ENCODE measurements around the gene ASAP3. TPM values are rescaled to one million over a fixed set of nuclear protein-coding genes. Genes with fewer than 3 reads are reported as not detected.
A peak's percentile ranks its signal among the peaks of the same experiment; 100 is the strongest.

The ASAP3 gene
- total and polyA plus RNA-seq, 2 experiments from 2014 or later = 13.9 to 27.3 TPM

DNA sequence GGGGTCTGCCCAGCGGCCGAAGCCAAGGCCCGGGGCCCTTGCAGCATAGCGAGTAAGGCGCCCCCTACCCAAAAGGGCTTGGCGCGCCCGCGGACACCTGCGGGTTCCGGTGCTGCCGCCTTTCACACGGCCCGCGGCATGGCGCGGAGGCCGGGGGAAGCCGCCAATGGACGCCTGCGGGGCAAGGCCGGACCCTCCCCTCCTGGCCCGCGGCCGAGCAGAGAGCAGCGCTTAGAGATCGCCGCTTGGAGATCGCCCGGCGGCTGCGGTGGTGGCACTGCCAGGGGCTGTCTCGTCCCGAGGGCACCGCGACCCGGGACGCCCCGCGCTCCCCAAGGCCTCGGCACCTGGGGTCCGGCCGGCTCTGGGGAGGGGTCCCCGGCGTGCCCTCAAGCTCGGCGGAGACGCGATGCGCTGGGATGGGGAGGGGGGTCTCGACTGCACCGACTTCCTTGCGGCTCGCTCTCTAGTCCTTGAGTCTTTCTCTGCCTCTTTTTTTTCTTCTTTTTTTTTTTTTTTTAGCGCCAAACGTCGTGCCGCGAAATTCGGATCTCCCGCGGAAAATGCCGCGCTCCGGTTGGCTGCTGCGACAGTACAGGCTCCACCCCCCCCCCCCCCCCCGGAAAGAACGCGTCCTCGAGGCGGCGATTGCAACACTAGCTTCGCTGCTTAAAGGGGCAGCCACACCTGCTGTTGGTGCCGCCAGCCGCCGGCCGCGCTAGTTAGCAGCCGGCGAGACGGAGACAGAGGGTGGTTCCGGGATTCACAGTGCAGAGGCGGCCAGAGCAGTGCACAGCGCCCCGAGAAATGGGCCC is 47.0 kb upstream of the ASAP3 start, which contains the start of gene E2F2:
Gene E2F2, minus strand, starts transcription at position 487 of the 815 bp plus-strand sequence. Its CDS starts 440 bp downstream, at position 47.
- no peaks in the 10 kb centered on the region for H3K79me2 ChIP-seq (ENCODE audit: insufficient read depth)
- H3K27me3 ChIP-seq (replicated peaks; ENCODE audit: insufficient read depth) = no peaks in the 10 kb centered on the region
- DNase-seq = peak; percentile 95
- H3F3A ChIP-seq (ENCODE audit: insufficient read depth) = peaks cover 19% of the 10 kb centered on the region
- peak within 1 kb of the TSS; percentile 75 for H3K4me3 ChIP-seq
- no peaks in the 10 kb centered on the region for H4K20me1 ChIP-seq (ENCODE audit: insufficient read depth)
- H3K4me2 ChIP-seq (ENCODE audit: unreplicated experiment) = peak within 1 kb of the TSS; percentile 91
- H3K9me2 ChIP-seq (ENCODE audit: insufficient read depth) = no peaks in the 10 kb centered on the region
- peak within 1 kb of the TSS; percentile 91 for H2AFZ ChIP-seq
- no peak within 1 kb of the TSS for H3K27ac ChIP-seq
- H3K36me3 ChIP-seq (ENCODE audit: low read depth) = no peaks in the 10 kb centered on the region
- no peak for TF ChIP-seq EZH2 (IDR thresholded peaks at IDR 0.05; ENCODE audit: insufficient read depth, poor library complexity, severe bottlenecking)
- TF ChIP-seq EZH2phosphoT487 (IDR thresholded peaks at IDR 0.05; ENCODE audit: insufficient read depth, low read depth) = no peak
- in situ Hi-C loops (cut with MboI) = no loop called here
- H3K9ac ChIP-seq = peak within 1 kb of the TSS; percentile 70
- 1% methylated on average over 50 to 51 of the region's 85 CpGs for WGBS, 2 experiments (ENCODE audit: low coverage in 1 of 2, low lambda C conversion rate in 2 of 2, missing lambda C conversion rate in 2 of 2)
- H3K4me1 ChIP-seq (ENCODE audit: insufficient read depth) = 0 out of 2 replicates have a peak, but pooled peaks cover 3% of the 10 kb centered on the region
- no peaks in the 10 kb centered on the region for H3K9me3 ChIP-seq (ENCODE audit: low read depth)

DNA sequence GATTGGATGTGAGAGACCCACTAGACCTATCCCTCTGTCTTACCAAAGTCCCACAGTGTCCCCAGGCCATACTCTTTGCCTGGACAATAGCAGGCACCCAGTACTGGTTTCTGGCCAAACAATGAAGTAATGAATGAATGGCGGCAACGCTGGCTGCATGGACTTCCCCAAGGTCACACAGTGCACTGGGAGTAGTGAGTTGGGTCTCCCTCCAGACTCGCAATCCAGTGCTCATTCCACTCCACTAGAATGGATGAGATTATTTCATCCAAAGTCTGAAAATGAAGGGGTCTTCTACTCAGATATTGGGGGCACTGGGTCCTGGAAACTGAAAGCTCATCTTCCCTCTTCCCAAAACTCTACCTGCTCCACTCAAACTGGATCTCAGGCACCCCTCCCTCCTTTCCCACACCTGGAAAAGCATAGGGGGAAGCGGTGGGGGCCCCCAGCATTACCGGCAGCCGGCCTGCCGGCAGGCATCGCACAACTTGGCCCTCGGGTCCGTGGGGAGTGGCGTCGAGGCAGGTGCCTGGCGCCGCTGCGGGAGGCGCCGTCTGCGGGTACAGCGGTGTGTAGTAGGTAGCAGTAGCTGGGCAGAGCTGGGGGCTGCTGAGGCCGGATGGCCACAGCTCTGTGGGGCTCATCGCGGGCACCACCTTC is 46.2 kb upstream of the ASAP3 start:
- no peaks in the 10 kb centered on the region for H4K20me1 ChIP-seq (ENCODE audit: insufficient read depth)
- H2AFZ ChIP-seq = peak overlapping the region; percentile 75; the same call in 1 of the 2 replicates
- 0 out of 2 replicates have a peak, but pooled peaks cover 3% of the 10 kb centered on the region for H3K4me1 ChIP-seq (ENCODE audit: insufficient read depth)
- TF ChIP-seq EZH2 (IDR thresholded peaks at IDR 0.05; ENCODE audit: insufficient read depth, poor library complexity, severe bottlenecking) (no peak), EZH2phosphoT487 (IDR thresholded peaks at IDR 0.05; ENCODE audit: insufficient read depth, low read depth) (no peak)
- 15 to 16% methylated on average over 22 of the region's 22 CpGs for WGBS, 2 experiments (ENCODE audit: low coverage in 1 of 2, low lambda C conversion rate in 2 of 2, missing lambda C conversion rate in 2 of 2)
- peaks cover 19% of the 10 kb centered on the region for H3F3A ChIP-seq (ENCODE audit: insufficient read depth)
- no peaks in the 10 kb centered on the region for H3K79me2 ChIP-seq (ENCODE audit: insufficient read depth)
- no peaks in the 10 kb centered on the region for H3K36me3 ChIP-seq (ENCODE audit: low read depth)
- H3K27ac ChIP-seq = no peak overlapping the region
- no peaks in the 10 kb centered on the region for H3K9me3 ChIP-seq (ENCODE audit: low read depth)
- no peaks in the 10 kb centered on the region for H3K9me2 ChIP-seq (ENCODE audit: insufficient read depth)
- H3K4me3 ChIP-seq = peak overlapping the region; percentile 75
- in situ Hi-C loops (cut with MboI) = no loop called here
- H3K27me3 ChIP-seq (replicated peaks; ENCODE audit: insufficient read depth) = no peaks in the 10 kb centered on the region
- peak overlapping the region; percentile 70; the same call in 1 of the 2 replicates for H3K9ac ChIP-seq
- DNase-seq = no peak
- H3K4me2 ChIP-seq (ENCODE audit: unreplicated experiment) = peak overlapping the region; percentile 91

DNA sequence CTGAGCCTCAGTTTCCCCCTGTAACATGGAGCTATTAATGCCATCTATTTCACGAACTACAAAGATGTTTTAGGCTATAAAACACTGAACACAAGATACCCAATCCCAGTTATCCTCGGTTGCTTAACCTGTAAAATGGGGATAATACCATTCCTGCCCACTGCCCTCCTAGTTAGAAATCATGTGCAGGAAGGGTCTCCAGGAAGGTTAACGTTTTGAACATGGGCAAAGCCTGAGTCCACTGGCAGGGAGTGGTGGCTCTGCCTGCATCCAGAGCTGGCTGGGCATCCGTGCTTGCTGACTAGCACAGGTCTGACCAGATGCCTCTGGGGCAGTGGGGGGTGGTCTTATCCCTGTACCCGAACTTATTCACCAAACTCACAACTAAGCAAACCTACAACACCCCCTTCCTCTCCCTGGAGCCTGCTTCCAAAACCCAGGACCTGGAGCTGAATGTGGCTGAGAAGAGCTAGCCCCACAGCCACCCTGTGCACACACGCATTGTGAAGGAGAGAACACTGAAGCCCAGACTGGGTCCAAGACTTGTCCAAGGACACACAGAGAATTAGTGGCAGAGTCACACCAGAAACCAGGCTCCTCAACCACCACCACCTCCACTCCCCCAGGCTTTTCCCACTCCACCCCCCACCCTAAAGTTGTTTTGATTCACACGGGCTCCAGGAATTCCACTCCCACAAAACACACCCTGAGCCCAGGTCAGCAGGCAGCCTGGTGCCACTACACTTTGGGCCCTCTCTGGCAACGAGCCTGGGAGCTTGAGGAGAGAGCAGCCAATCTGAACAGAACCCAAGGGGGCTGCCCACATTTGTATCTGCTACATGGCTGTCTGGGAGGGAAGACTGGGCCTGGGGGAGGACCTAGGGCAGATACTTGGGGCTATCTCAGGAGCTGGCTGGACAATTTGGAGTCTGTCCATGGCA is 45.4 kb upstream of the ASAP3 start:
- H3F3A ChIP-seq (ENCODE audit: insufficient read depth) = peaks cover 19% of the 10 kb centered on the region
- H3K4me2 ChIP-seq (ENCODE audit: unreplicated experiment) = no peak overlapping the region
- in situ Hi-C loops (cut with MboI) = no loop called here
- H3K9me3 ChIP-seq (ENCODE audit: low read depth) = no peaks in the 10 kb centered on the region
- no peak overlapping the region for H2AFZ ChIP-seq
- H3K27ac ChIP-seq = no peak overlapping the region
- H3K36me3 ChIP-seq (ENCODE audit: low read depth) = no peaks in the 10 kb centered on the region
- WGBS, 2 experiments (ENCODE audit: low coverage in 1 of 2, low lambda C conversion rate in 2 of 2, missing lambda C conversion rate in 2 of 2) = 67 to 69% methylated on average over 8 of the region's 8 CpGs
- no peak overlapping the region for H3K9ac ChIP-seq
- no peaks in the 10 kb centered on the region for H4K20me1 ChIP-seq (ENCODE audit: insufficient read depth)
- no peak overlapping the region for H3K4me3 ChIP-seq
- no peaks in the 10 kb centered on the region for H3K9me2 ChIP-seq (ENCODE audit: insufficient read depth)
- H3K4me1 ChIP-seq (ENCODE audit: insufficient read depth) = 0 out of 2 replicates have a peak, but pooled peaks cover 3% of the 10 kb centered on the region
- H3K79me2 ChIP-seq (ENCODE audit: insufficient read depth) = no peaks in the 10 kb centered on the region
- H3K27me3 ChIP-seq (replicated peaks; ENCODE audit: insufficient read depth) = no peaks in the 10 kb centered on the region
- TF ChIP-seq EZH2phosphoT487 (IDR thresholded peaks at IDR 0.05; ENCODE audit: insufficient read depth, low read depth) = no peak
- no peak for TF ChIP-seq EZH2 (IDR thresholded peaks at IDR 0.05; ENCODE audit: insufficient read depth, poor library complexity, severe bottlenecking)
- DNase-seq = no peak

Measured in GM23248 (cell line).